DND-41 (cell line): ENCODE measurements around the gene PACRG.

Experiments used
- ATAC-seq: fragments of 200-7000 bp; cut with Tn5 transposase; 3 replicates; pipeline ENCODE4 v1.9.1; 2021; ENCODE audit warnings: low read depth; ENCODE audit not compliant: insufficient read depth
- DNase-seq: peaks from one replicate; pipeline ENCODE4 v3.0.0-alpha.2; 2020
- H2AFZ ChIP-seq: 2 replicates; pipeline ENCODE4 v1.6.0; 2012; ENCODE audit warnings: low read depth, low read length
- H3K27ac ChIP-seq: 2 replicates; pipeline ENCODE4 v1.5.1; 2012; ENCODE audit warnings: low read length, inconsistent platforms
- H3K27me3 ChIP-seq: fragments of 200-600 bp; sonication (generic); 2 replicates; pipeline ENCODE4 v1.6.0; 2012; ENCODE audit warnings: low read length, mild to moderate bottlenecking, inconsistent platforms; ENCODE audit not compliant: insufficient read depth, poor library complexity
- H3K36me3 ChIP-seq: 2 replicates; pipeline ENCODE4 v1.5.1; 2012; ENCODE audit warnings: low read length, inconsistent platforms; ENCODE audit not compliant: insufficient read depth
- H3K4me1 ChIP-seq: 2 replicates; pipeline ENCODE4 v1.5.1; 2012; ENCODE audit warnings: mild to moderate bottlenecking, low read length; ENCODE audit not compliant: insufficient read depth
- H3K4me2 ChIP-seq: 2 replicates; pipeline ENCODE4 v1.6.0; 2012; ENCODE audit warnings: mild to moderate bottlenecking, moderate library complexity, low read length, inconsistent platforms; ENCODE audit not compliant: insufficient read depth
- H3K4me3 ChIP-seq, 2 experiments: fragments of 200-600 bp in 1 of 2; shearing (Covaris generic) in 1 of 2; 2 replicates each; pipeline ENCODE4 v1.5.1; 2012 to 2016; ENCODE audit warnings: inconsistent platforms in 2 of 2, low read length in 2 of 2, mild to moderate bottlenecking in 2 of 2, low read depth in 1 of 2, moderate library complexity in 1 of 2
- H3K79me2 ChIP-seq: 2 replicates; pipeline ENCODE4 v1.6.0; 2012; ENCODE audit warnings: low read length, inconsistent platforms; ENCODE audit not compliant: insufficient read depth
- H3K9ac ChIP-seq: 2 replicates; pipeline ENCODE4 v1.6.0; 2012; ENCODE audit warnings: low read depth, mild to moderate bottlenecking, inconsistent platforms, low read length, moderate library complexity
- H3K9me3 ChIP-seq: 2 replicates; pipeline ENCODE4 v1.5.1; 2012; ENCODE audit warnings: low read length, moderate library complexity, mild to moderate bottlenecking, inconsistent platforms; ENCODE audit not compliant: insufficient read depth, severe bottlenecking
- H4K20me1 ChIP-seq: 2 replicates; pipeline ENCODE4 v1.6.0; 2012; ENCODE audit warnings: low read length; ENCODE audit not compliant: insufficient read depth
- CTCF ChIP-seq: IDR thresholded peaks from 2 replicates; pipeline ENCODE4 v1.5.1; 2012; ENCODE audit warnings: borderline replicate concordance, low read length, moderate library complexity, mild to moderate bottlenecking; ENCODE audit not compliant: poor library complexity, severe bottlenecking; ENCODE audit errors: extremely low read depth
- EZH2 ChIP-seq: IDR thresholded peaks from 3 replicates; pipeline ENCODE4 v1.6.1; 2012; ENCODE audit warnings: borderline replicate concordance, low read depth, mild to moderate bottlenecking, moderate library complexity, low read length, inconsistent platforms; ENCODE audit not compliant: severe bottlenecking

PACRG gene

GRCh38 chr6:163173741-163174140, 446.0 kb downstream of the PACRG start:
- Histone ChIP-seq H3K9ac (no peak overlapping the region), H3K4me1 (no peaks in the 10 kb centered on the region), H3K36me3 (no peaks in the 10 kb centered on the region), H4K20me1 (no peaks in the 10 kb centered on the region), H3K27ac (no peak overlapping the region), H3K9me3 (no peaks in the 10 kb centered on the region), H3K4me3 (no peak overlapping the region), H3K27me3 (no peaks in the 10 kb centered on the region), H3K4me2 (no peak overlapping the region), H2AFZ (no peak overlapping the region), H3K79me2 (no peaks in the 10 kb centered on the region)
- ATAC-seq (no peak), DNase-seq (no peak)
- TF ChIP-seq CTCF, result no peak
- no peak for TF ChIP-seq EZH2

- TF ChIP-seq CTCF (no peak), EZH2 (no peak)
- H3K9me3 ChIP-seq, result no peaks in the 10 kb centered on the region
- ATAC-seq, result no peak
- H4K20me1 ChIP-seq, result no peaks in the 10 kb centered on the region
- no peak overlapping the region for H2AFZ ChIP-seq
- no peaks in the 10 kb centered on the region for H3K27me3 ChIP-seq
- H3K4me1 ChIP-seq, result no peaks in the 10 kb centered on the region
- no peak overlapping the region for H3K4me2 ChIP-seq
- no peak overlapping the region for H3K4me3 ChIP-seq
- no peak overlapping the region for H3K9ac ChIP-seq
- no peak overlapping the region for H3K27ac ChIP-seq
- DNase-seq, result no peak
- H3K79me2 ChIP-seq, result no peaks in the 10 kb centered on the region
- no peaks in the 10 kb centered on the region for H3K36me3 ChIP-seq
Observed at GRCh38 chr6:163175301-163175700, 447.5 kb downstream of the PACRG start.

GRCh38 chr6:163176097-163176496, 448.3 kb downstream of the PACRG start:
- no peak overlapping the region for H3K4me3 ChIP-seq
- TF ChIP-seq EZH2 (no peak), CTCF (no peak)
- no peak for ATAC-seq
- no peaks in the 10 kb centered on the region for H3K27me3 ChIP-seq
- H3K36me3 ChIP-seq, result no peaks in the 10 kb centered on the region
- H3K9me3 ChIP-seq, result no peaks in the 10 kb centered on the region
- no peak overlapping the region for H3K9ac ChIP-seq
- H3K27ac ChIP-seq, result no peak overlapping the region
- no peak overlapping the region for H3K4me2 ChIP-seq
- H2AFZ ChIP-seq, result no peak overlapping the region
- H3K79me2 ChIP-seq, result no peaks in the 10 kb centered on the region
- no peak for DNase-seq
- H4K20me1 ChIP-seq, result no peaks in the 10 kb centered on the region
- no peaks in the 10 kb centered on the region for H3K4me1 ChIP-seq

- H3K27ac ChIP-seq, result no peak overlapping the region
- H3K27me3 ChIP-seq, result no peaks in the 10 kb centered on the region
- no peaks in the 10 kb centered on the region for H3K36me3 ChIP-seq
- H3K4me3 ChIP-seq, result no peak overlapping the region
- TF ChIP-seq CTCF (no peak), EZH2 (no peak)
- H4K20me1 ChIP-seq, result no peaks in the 10 kb centered on the region
- no peaks in the 10 kb centered on the region for H3K4me1 ChIP-seq
- no peak overlapping the region for H2AFZ ChIP-seq
- ATAC-seq (no peak), DNase-seq (no peak)
- H3K4me2 ChIP-seq, result no peak overlapping the region
- H3K79me2 ChIP-seq, result no peaks in the 10 kb centered on the region
- no peak overlapping the region for H3K9ac ChIP-seq
- H3K9me3 ChIP-seq, result no peaks in the 10 kb centered on the region
Observed at GRCh38 chr6:163177007-163177406, 449.2 kb downstream of the PACRG start.
